Measurements from ENCODE around the gene DPP10. TPM values are rescaled to one million over a fixed set of nuclear protein-coding genes. Genes with fewer than 3 reads are reported as not detected.

Gene DPP10
- not detected in 5 replicates for total RNA-seq (2022; extraction: Qiagen RNA extraction; ENCODE audit: low read depth)

DNA sequence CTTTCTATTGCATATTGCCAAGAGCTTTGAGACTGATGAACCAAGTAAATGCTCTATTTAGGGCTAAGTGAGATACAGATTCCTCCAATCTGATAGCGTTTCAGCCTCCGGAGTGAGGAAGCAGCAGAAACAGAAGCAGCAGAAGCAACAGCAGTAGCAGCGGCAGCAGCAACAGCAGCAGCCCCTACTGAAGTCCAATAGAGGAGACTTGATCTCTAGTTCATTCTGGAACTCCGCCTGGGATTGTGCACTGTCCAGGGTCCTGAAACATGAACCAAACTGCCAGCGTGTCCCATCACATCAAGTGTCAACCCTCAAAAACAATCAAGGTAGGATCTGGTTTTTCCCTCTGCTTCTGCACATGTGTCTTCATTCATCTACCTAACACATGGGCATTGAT lies at the start of gene DPP10:
DPP10 (plus strand) TSS at position 132 of the 400 bp plus-strand sequence.

